DMS 273 (cell line): Measurements from ENCODE around the gene XRCC5.

Experiments used
- DNase-seq: peaks from one replicate; lab custom pipeline; 2025; ENCODE audit not compliant: unreplicated experiment; lab: John Stamatoyannopoulos, UW

XRCC5 gene

DNA sequence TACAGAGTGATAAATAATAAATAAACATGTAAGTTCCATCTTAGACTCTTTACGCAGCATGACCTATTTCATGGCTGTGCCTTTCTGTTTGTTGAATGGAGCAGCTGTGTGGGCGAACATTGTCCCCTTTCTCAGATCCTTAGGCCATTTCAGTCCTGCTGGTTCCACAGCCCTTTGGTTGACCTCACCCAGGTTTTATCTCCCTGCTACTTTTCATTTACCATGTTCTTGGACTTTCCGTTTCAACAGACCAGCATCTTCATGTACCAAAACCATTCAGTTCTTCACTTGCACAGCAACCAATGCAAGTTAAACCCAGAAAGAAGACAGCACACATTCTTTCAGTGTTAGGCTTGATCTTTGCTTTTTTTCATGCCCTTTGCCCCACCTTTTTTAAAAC is 83.8 kb downstream of the XRCC5 start:
- DNase-seq, result no peak

DNA sequence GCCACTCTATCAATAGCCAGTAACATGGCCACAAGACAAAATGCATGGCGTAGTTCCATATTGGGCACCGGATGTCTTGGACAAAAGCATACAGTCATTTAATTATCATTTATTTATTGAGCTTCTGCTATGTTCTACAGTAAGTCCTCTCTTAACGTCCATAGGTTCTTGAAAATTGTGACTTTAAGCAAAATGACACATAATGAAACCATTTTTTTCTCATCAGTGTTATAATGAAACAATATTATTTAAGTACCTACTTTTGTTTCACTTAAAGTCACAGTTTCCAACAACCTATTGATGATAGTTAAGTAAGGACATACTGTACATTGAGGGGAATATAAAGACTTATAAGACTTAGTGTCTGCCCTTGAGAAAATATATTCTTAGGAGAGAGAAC is 84.9 kb downstream of the XRCC5 start:
- DNase-seq, result no peak

DNA sequence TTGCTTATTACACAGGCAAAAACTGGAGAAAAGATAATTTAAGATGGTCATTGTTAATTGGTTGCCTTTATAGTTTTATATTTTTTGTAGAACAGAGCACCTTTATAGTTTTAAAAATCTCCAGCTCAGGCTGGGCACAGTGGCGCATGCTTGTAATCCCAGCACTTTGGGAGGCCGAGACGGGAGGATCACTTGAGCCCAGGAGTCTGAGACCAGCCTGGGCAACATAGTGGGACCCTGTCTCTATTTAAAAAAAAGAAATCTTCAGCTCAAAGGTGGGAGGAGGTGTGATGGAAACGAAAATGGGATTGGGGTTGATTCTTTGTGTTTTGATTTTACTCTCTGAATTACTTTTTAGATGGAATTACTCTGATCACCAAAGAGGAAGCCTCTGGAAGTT is 85.4 kb downstream of the XRCC5 start:
- no peak for DNase-seq

DNA sequence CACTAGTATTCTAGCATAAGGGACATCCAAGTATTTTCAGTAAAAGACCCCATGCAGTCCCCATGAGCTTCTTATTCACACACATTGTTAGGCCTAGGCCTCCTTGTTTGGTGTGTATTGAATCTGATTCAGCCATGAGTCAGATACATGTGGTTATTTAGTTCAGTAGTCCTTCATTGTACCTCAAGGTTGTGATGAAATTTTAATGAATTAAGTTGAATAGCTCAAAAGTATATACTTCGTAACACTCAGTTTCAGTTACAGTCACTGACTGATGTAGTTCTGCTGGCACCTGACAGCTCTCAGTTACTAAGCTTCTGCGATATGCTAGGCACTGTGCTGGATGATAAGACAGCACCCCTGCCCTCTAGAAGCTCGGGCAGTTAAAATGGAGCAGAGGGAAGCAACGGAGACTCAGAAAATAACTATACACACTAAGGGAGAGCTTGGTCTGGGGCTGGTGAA is 86.4 kb downstream of the XRCC5 start:
- no peak for DNase-seq

DNA sequence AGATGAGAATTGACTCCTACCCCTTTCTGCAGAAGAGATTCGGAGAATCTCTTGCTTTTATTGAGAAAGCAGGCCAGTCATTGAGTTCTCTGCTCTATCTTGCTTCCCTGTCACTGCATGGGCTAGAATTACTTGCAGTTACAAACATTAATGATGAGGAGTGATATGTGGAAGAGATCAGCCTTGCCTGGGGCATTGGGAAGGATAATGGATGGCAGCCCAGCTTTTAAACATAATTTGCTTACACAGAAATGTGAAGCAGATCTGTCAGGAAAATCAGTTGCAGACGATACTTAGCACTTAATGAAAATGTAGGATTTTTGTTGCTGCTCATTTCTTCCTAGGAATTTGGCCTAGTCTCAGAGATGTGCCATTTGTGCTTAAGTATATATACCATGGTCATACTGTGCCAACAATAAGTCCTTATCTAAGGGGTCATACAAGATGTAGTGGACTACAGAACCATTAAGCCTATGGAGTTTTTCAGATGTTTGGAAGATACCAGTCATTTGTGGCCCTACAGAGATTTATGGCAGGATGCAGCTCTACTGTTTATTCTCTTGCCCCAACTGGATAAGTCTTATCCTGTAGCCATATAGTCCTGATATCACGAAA is 92.7 kb downstream of the XRCC5 start:
- DNase-seq, result no peak

DNA sequence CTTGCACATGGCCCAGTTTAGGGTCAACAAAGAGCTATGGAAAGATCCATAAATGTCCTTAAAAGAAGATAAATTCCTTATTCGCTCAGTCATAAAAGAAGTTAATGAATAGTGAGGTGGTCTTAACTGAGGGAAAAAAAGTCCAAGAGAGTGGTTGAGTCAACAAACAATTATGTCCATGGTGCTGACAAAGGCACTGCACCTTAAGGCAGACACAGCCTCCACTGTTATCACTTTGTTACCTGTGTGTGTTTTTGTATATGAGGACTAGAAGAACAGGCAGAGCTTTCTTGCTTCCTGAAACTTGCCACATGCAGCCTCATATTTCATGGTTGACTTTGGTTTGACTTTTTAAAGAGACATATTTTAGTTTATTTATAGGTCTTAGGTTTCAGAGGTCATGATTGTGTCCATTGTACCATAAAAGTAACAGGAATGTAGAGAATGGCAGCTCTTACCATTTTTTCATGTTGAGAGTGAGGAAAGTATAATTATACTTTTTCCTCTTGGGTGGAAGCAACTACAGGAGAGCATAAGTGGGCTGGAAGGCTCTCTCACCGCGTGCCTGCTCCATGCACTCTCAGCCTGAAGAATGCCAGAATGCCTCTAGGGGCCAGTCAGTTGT is 93.6 kb downstream of the XRCC5 start:
- DNase-seq, result no peak

DNA sequence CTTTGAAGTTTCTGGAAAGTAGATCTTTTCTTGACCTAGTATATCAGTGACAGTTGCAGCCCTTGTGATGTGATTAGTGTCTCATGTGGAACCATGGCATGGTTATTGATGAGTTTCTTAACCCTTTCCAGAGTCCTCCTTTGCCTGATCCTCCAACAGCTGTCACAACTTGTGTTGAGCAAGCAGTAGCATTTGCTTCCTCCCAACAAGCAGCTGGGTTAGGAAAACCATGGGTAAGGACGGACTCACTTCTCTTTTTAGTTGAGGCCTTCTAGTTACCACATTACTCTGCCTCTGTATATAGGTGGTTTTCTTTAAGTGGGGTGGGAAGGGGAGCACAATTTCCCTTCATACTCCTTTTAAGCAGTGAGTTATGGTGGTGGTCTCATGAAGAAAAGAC is 96.3 kb downstream of the XRCC5 start:
- DNase-seq, result no peak

DNA sequence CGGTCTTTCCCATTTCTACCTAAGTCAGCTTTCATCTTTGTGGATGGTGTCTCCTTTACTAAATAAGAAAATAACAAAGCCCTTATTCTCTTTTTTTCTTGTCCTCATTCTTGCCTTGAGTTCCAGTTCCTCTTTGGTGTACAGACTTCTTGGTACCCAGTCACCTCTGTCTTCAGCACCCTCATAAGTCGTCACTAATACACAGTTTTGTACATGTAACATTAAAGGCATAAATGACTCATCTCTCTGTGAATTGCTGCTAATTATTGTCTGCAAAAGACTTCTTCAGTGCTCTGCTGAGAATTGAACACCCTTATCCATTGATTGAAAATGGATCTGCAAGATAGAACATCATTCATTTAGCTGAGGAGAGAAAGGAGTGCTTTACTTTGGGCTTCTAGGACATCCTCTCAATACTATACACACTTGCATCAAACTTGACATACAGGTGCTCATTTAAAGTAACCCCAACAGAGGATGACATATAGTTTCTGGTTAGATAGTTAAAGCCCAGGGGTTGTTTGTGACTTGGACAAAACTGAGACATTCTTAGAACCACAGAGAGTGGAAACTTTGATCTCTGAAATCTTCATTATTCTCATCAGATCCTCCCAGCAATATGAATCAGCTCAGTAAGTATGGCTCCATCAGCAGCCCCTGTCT is 97.0 kb downstream of the XRCC5 start:
- no peak for DNase-seq

DNA sequence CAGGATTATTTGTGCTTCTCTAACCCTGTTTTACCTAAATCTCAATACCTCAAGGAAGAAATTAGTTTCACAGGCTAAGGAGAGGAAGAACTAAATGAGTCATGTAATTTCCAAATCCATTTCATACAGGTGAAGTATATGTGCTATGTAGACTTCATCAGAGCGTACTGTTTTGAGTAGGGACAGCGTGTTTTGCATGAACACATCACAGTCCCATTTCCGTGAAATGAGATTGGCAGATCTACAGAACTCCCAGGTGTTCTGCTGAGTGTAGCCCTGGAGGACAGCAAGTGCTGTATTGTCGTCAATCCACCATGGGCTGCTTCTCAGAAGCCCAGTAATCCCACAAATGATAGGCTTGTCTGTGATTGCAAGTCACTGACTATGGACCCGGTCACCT is 97.7 kb downstream of the XRCC5 start:
- no peak for DNase-seq

DNA sequence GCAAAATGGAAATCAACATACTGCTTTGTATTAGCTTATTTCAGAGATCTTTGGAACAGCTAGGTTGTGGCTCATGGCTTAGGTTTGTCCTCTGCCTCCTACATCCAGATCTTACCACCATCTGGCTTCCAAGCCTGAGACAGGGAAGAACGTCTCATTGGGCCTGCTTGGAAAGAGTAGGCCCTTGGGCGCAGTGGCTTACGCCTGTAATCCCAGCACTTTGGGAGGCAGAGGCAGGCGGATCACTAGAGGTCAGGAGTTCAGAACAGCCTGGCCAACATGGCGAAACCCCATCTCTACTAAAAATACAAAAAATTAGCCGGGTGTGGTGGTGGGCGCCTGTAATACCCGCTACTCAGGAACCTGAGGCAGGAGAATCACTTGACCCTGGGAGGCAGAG is 99.5 kb downstream of the XRCC5 start:
- peak; percentile 26 for DNase-seq

DNA sequence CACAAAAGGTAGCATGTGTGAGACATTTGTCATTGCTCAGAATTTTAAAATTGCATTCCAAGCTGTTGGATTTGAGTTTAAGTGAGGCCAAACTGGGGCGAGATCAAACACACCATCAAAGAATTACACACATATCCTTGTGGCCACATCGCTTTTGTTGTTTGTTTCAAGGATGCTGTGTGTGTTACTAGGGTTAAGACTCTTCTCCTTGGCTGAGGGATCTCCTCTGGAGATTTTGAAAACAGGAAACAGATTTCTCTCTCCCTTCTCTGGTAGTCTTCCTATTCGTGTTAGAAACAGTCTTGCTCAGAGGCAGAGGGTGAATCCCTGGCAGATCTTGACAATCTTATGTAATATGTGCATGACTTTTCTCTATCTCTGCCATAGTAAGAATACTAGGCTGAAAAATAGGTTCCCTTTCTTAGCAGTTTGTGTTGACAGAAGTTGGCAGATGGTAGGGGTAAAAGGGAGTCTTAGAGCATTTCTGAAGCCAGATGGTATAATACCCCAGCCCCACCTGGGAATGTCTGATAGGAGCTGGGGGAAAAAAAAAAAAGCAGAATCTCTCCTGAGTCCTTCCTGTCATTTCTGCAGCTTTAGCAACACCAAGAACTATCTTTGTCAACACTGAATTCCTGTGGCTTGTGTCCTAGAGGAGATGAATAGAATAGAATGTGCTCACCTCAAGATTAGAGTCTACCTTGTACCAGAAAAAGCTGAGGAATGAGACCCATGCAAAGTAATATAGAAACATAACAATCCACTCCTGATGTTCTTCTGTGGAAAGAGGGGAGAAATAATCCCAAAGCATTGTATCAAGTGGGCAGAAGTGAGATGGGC is 101.8 kb downstream of the XRCC5 start:
- DNase-seq, result peak; percentile 78

DNA sequence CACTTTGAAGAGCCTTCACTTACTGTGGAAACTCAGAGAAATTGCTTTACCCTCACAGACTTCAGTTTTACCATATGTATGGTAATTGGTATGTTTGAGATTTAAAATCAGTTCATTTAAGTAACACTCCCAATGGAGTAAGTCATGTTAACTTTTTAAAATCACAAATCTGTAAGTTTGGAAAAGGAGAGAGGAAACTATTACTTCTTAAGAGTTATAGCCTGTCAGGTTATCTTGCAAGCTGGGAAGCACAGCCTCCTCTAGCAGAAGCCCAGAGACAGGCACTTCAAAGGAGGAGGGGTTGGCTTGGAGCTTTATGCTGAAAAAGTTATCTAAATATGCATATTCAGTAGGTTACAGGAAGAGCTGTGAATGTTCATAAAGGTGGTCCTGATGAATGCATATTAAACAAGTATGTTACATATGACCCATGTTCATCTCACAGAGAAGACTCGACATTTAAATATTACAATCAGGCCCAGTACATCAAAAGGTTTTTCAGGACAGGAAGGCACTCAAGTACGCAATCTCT is 102.5 kb downstream of the XRCC5 start:
- peak; percentile 39 for DNase-seq

DNA sequence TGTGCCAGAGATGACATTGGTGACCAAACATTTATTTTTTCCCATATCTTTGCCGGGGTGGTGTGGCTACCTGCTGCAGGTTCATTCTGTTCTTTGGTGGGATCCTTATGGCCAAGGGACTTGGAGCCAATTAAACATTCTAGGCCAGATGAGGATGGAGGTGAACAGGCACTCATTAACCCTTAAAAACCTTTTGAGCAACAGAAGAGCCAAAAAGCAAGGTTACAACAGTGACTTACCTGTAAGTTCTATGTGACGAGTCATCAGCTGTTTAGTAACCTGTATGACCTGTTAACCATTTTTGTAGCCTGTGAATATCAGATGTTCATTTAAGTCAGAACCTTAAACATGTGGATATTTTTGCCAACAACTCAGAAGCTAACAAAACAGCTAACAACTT is 105.6 kb downstream of the XRCC5 start:
- no peak for DNase-seq

DNA sequence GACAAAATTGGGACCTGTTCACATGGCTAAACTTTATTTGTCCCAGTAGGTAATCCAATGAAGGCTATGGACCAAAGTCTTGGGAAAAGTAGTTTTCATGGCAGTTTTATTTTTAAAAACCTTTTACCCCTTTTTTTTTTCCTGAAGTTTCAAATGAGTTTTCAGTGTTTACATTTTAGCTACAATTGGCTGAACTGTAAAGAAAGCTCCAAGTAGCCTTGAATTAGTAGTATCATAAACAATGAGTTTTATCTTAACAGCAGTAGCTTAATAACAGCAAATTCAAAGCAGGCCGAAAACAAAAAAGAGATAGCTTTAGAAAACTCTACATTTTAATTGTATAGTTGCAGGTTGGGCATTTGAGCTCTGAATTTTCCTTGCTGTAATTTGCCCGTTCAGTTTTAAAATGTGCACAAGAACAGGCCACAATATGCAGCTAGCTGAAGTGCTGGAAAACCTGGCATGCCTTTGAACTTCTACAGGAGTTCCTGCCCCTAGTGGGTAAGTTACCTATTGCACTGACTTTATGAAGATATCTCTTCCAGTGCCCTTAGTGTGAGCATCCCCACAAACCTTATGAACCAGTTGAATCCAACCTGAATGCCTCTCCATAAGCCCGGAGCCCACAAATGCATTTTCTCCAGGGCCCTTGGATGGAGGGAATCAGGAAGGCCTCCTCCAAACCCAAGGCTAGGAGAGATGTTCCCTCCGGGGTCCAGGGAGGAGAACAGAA is 106.7 kb downstream of the XRCC5 start:
- peak; percentile 74 for DNase-seq

DNA sequence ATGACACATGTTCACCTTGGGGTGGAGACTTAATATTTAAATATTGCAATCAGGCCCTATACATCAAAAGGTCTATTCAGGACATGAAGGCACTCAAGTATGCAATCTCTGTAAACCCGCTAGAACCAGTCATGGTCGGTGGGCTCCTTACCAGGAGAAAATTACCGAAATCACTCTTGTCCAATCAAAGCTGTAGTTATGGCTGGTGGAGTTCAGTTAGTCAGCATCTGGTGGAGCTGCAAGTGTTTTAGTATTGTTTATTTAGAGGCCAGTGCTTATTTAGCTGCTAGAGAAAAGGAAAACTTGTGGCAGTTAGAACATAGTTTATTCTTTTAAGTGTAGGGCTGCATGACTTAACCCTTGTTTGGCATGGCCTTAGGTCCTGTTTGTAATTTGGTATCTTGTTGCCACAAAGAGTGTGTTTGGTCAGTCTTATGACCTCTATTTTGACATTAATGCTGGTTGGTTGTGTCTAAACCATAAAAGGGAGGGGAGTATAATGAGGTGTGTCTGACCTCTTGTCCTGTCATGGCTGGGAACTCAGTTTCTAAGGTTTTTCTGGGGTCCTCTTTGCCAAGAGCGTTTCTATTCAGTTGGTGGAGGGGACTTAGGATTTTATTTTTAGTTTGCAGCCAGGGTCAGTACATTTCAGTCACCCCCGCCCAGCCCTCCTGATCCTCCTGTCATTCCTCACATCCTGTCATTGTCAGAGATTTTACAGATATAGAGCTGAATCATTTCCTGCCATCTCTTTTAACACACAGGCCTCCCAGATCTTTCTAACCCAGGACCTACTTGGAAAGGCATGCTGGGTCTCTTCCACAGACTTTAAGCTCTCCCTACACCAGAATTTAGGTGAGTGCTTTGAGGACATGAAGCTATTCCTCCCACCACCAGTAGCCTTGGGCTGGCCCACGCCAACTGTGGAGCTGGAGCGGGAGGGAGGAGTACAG is 108.1 kb downstream of the XRCC5 start:
- DNase-seq, result peak; percentile 33

DNA sequence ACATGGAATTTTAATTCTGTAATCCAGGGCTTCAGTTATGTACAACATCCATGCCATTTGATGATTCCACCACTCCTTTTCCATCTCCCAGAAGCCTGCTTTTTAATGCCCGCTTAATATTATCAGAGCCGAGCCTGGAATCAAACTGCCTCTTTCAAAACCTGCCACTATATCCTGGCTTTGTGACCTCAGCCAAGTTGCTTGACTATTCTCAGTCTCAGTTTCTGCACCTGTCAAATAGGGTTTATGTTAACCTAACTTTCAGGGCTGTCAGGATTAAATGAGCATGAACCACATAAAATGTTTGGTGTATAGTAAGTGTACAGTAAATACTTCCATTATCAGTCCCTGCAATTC is 108.7 kb downstream of the XRCC5 start:
- no peak for DNase-seq

DNA sequence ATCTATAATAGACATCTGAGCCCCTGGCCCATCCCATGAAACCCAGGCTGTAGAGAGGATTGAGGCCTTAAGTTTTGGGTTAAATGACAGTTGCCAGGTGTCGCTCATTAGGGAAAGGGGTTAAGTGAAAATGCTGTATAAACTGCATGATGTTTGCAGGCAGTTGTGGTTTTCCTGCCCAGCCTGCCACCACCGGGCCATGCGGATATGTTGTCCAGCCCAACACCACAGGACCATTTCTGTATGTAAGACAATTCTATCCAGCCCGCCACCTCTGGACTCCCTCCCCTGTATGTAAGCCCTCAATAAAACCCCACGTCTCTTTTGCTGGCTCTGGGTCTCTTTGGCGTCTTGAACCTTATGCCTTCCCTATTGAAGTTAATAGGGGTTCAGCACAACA is 110.7 kb downstream of the XRCC5 start:
- DNase-seq, result no peak

DNA sequence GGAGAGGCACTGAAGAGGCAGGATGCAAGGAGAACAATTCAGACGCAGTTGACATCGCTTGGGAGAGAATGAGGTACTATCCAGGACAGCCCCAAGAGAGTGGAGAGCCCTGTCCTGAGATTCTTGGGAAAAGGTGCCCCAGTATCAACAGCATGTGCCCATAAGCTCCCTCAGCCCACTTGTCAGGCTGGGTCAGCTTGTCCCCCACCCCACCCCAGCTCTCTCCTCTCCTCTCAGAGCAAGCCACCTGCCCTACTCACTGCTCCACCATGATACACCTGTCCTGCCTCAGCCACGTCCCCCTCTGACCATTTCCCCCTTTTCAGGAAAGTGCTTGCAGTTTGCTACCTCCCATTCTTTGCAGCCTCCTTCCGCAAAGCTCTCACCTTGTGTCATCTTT is 111.8 kb downstream of the XRCC5 start:
- DNase-seq, result no peak

DNA sequence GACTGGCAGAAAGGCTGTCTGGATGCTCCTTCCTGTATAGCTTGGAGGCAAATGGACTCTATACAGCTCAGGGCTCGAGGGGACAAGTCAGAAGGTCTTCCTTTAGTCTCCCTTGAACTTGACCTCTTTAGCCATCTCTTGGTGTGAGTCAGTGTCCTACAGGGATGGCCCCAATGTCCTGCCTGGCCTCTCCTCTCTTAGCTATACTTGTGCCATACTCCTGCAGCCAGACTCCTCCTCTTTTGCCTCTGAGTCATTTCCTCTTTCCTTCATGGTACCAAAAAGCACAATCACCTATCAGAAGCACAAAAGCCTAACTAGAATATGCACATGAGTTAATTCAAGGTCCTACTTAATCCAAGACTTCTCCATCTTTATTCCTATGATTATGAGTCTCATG is 112.7 kb downstream of the XRCC5 start:
- DNase-seq, result no peak
